Right atrium auricular region (tissue), 2 donors: ENCODE results near the gene SV2B. TPM values are rescaled to one million over a fixed set of nuclear protein-coding genes. Genes with fewer than 3 reads are reported as not detected.

ENCODE experiments used
- DNase-seq: peaks from one replicate; pipeline ENCODE4 v3.0.0-alpha.2; 2019; ENCODE audit warnings: low spot score
- H3K27ac ChIP-seq, 2 donors: fragments of 200-600 bp; sonication (generic); 1 replicate in 1 of 2; 2 replicates in 1 of 2; pipeline ENCODE4 v1.5.1; 2016 to 2019
- H3K27me3 ChIP-seq, 2 donors: fragments of 200-600 bp; sonication (generic); one replicate each; pipeline versions ENCODE4 v1.5.1 to v1.6.0; 2017 to 2019
- H3K36me3 ChIP-seq: fragments of 200-600 bp; sonication (generic); one replicate; pipeline ENCODE4 v1.5.1; 2016
- H3K4me1 ChIP-seq, 2 donors: fragments of 200-600 bp; sonication (generic); one replicate each; pipeline versions ENCODE4 v1.5.1 to v1.6.0; 2017 to 2019
- H3K4me3 ChIP-seq, 2 donors: fragments of 200-600 bp; sonication (generic); 1 replicate in 1 of 2; 2 replicates in 1 of 2; pipeline ENCODE4 v1.5.1; 2017 to 2019; ENCODE audit warnings: mild to moderate bottlenecking in 1 of 2, moderate library complexity in 1 of 2
- H3K9me3 ChIP-seq, 2 donors: fragments of 200-600 bp; sonication (generic); one replicate each; pipeline ENCODE4 v1.5.1; 2019
- total RNA-seq, 2 donors: library from RNA; depleted of rRNA; stranded (reverse); fragments of >200 nt; gene quantifications; one replicate each; pipeline ENCODE4 v1.1.0, GENCODE V29; 2016
- TF ChIP-seq, protein P1 (sequence below), 2 donors: fragments of 200-600 bp; sonication (generic); IDR thresholded peaks; one replicate each; pipeline ENCODE4 v1.5.1; 2019; ENCODE audit warnings: antibody characterized with exemption in 2 of 2

Gene SV2B
- total RNA-seq, 2 donors from 2014 or later, result 0.24 to 0.56 TPM

DNA sequence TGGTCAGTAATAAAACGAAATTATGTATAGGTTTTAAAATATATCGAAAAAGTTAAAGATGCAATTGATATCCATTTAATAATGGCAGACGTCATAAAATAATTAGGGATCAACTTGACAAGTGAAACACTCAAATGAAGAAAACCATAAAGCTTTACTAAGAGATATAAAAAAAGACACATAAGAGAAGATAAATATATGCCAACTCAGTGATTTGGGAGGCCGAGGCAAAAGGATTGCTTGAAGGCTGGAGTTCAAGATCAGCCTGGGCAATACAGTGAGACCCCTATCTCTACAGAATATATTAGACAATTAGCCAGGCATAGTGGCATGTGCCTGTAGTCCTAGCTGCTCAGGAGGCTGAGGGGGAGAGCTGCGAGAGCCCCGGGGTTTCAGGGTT is 190.5 kb downstream of the SV2B start:
- TF ChIP-seq, protein P1, sequence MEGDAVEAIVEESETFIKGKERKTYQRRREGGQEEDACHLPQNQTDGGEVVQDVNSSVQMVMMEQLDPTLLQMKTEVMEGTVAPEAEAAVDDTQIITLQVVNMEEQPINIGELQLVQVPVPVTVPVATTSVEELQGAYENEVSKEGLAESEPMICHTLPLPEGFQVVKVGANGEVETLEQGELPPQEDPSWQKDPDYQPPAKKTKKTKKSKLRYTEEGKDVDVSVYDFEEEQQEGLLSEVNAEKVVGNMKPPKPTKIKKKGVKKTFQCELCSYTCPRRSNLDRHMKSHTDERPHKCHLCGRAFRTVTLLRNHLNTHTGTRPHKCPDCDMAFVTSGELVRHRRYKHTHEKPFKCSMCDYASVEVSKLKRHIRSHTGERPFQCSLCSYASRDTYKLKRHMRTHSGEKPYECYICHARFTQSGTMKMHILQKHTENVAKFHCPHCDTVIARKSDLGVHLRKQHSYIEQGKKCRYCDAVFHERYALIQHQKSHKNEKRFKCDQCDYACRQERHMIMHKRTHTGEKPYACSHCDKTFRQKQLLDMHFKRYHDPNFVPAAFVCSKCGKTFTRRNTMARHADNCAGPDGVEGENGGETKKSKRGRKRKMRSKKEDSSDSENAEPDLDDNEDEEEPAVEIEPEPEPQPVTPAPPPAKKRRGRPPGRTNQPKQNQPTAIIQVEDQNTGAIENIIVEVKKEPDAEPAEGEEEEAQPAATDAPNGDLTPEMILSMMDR (IDR thresholded peaks at IDR 0.05), result no peak
- no peaks in the 10 kb centered on the region for H3K9me3 ChIP-seq
- no peak overlapping the region for H3K27ac ChIP-seq
- no peak overlapping the region for H3K4me3 ChIP-seq
- no peaks in the 10 kb centered on the region for H3K27me3 ChIP-seq
- no peaks in the 10 kb centered on the region for H3K4me1 ChIP-seq
- DNase-seq, result no peak
- no peaks in the 10 kb centered on the region for H3K36me3 ChIP-seq

DNA sequence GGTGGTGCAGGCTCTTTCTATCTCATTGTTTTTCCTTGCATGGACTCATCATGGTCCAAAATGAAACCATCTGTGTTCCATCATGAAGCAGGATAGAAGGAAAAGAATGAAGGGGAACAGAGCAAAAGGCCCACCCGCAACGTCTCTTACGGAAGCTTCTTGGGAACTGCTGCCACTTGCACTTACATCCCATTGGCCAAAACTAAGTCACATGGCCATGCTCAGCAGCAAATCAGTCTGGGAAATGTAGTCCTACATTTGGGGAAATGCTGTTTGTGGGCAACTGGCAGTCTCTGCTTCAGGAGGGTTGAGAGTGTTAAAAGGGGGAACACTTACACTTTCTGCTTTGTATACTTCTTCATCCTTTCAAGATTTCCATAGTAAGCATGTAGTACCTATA is 191.6 kb downstream of the SV2B start:
- H3K9me3 ChIP-seq, result no peaks in the 10 kb centered on the region
- H3K27ac ChIP-seq, result no peak overlapping the region
- no peaks in the 10 kb centered on the region for H3K27me3 ChIP-seq
- no peaks in the 10 kb centered on the region for H3K36me3 ChIP-seq
- H3K4me1 ChIP-seq, result no peaks in the 10 kb centered on the region
- no peak overlapping the region for H3K4me3 ChIP-seq
- TF ChIP-seq, protein P1 (IDR thresholded peaks at IDR 0.05), result no peak
- no peak for DNase-seq

DNA sequence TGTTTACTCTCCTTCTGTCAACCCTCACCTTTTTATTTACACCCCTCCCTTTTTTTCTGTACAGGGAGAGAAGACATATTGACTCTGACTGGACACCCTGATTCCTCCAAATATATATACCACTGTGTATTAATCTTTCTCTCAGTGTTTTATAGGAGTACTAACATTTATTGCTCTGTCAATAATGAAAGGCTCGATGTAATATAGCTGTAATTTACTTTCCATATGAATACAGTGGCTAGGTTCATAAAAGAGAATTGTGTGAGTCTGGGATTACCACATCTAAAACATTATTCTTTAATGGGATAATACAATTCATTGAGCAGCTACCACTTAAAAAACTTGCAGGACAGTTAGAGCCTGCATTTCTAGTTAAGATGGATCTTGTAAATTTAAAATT is 194.3 kb downstream of the SV2B start:
- no peaks in the 10 kb centered on the region for H3K4me1 ChIP-seq
- TF ChIP-seq, protein P1 (IDR thresholded peaks at IDR 0.05), result no peak
- H3K36me3 ChIP-seq, result no peaks in the 10 kb centered on the region
- DNase-seq, result no peak
- H3K9me3 ChIP-seq, result no peaks in the 10 kb centered on the region
- H3K4me3 ChIP-seq, result no peak overlapping the region
- no peaks in the 10 kb centered on the region for H3K27me3 ChIP-seq
- H3K27ac ChIP-seq, result no peak overlapping the region

DNA sequence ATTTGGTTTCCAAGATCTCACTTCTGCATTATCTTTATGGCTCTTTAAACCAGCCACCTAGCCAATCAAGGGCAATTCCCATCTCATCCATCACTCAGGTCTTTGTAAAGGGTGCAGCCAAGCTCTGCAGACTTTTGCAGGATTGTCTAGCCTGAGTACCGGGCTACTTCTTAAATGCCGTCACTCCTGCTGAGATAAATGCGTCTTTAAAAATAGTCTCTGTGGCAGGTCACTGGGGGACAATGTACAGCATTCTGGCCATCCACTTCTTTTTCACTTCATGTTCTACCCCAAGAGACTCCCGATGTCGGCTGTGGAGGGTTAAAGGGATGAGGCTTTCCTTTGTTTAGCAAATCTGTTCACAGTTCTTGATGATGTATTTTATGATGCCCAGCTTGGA is 194.7 kb downstream of the SV2B start:
- H3K27ac ChIP-seq, result no peak overlapping the region
- no peak overlapping the region for H3K4me3 ChIP-seq
- TF ChIP-seq, protein P1 (IDR thresholded peaks at IDR 0.05), result no peak
- no peaks in the 10 kb centered on the region for H3K4me1 ChIP-seq
- no peak for DNase-seq
- no peaks in the 10 kb centered on the region for H3K9me3 ChIP-seq
- no peaks in the 10 kb centered on the region for H3K36me3 ChIP-seq
- no peaks in the 10 kb centered on the region for H3K27me3 ChIP-seq

DNA sequence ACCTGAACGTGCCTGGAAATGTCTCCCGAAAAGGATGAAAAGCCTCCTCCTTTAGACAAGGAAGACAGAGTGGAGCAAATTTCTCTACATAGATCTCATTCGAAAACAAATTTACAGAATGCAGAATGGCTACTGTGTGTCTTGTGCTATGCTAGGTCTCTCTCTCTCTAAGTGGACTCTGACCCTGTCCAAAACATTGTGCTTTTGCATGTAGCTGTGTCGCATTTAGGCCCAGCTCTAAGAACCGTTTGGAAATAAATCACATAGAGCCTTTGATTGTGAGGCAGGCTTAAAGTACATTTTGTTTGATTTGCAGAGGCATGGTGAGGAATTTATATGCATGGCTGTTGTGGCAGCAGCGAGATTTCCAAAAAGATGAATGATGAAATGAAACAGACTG is 198.0 kb downstream of the SV2B start:
- no peaks in the 10 kb centered on the region for H3K27me3 ChIP-seq
- H3K4me3 ChIP-seq, result no peak overlapping the region
- H3K27ac ChIP-seq, result no peak overlapping the region
- TF ChIP-seq, protein P1 (IDR thresholded peaks at IDR 0.05), result no peak
- peaks cover 0 to 3% of the 10 kb centered on the region in 2 donors for H3K4me1 ChIP-seq
- no peaks in the 10 kb centered on the region for H3K36me3 ChIP-seq
- H3K9me3 ChIP-seq, result no peaks in the 10 kb centered on the region
- DNase-seq, result no peak
